ENCODE data around the gene EP400. TPM values are rescaled to one million over a fixed set of nuclear protein-coding genes. Genes with fewer than 3 reads are reported as not detected.

The EP400 gene
- total and polyA plus RNA-seq, 8 donors = 5.2 to 39.8 (median 21.6) TPM

DNA sequence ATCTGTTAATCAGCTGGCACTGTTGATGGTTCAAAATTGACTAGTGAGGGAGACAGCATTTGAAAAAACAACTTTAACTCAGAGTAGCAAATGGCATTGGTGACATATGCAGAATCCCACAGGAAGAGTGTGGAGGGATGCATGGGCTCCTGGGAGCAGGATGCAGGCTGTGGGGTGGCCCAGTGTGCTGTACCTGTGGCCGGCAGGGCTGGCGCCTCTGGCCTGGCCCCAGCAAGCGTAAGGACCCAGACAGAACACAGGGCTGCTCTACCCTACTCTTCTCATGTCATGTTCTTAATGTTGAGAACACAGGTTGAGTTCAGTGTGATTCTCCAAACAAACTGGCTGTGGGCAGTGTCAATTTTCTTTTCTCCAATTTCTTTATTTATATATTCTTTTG is 160.9 kb downstream of the EP400 start:
- H3K4me1 ChIP-seq = no peaks in the 10 kb centered on the region
- peaks cover 26 to 89% (median 85%) of the 10 kb centered on the region in 4 donors for H3K36me3 ChIP-seq
- H3K9me3 ChIP-seq = no peaks in the 10 kb centered on the region
- DNase-seq = no peak
- WGBS, 5 donors = 64 to 97% (median 90%) methylated on average over 3 of the region's 3 CpGs
- H3K27ac ChIP-seq = no peak overlapping the region
- no peaks in the 10 kb centered on the region for H3K27me3 ChIP-seq
- intact Hi-C loops (cut with DNase I; ENCODE audit: low total_unique reads) = no loop called here
- no peak for TF ChIP-seq POLR2A (IDR thresholded peaks at IDR 0.05)
- H3K4me3 ChIP-seq = no peak overlapping the region

DNA sequence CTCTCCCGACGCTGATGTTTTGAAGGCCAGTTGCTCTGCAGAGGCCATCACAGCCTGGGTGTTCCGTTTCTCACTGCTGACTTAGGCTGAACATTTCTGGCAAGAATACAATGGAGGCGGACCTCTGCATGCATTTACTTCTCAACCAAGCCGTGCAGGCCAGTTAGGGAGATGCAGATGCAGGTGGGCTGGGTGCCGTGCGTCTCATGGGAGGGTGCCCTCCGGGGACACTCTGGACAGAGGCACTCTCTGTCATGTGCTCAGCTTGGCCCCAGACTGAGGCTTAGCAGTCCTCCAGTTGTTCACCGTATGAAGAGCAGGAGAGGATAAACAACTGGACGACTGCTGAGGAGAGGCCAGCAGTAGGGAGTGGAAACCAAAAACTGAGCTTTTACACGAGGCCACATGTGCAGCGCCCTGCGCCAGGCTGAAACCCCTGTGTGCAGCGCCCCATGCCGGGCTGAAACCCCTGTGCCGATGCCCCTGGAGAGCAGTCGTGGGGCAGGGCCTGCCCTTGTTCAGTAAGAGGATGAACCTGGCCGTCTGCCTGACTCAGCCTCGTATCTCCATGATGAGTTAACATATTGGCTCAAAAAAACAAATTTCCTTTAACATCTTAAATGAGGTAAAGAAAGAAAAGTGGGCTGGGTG is 162.0 kb downstream of the EP400 start:
- no peak for DNase-seq
- TF ChIP-seq, protein P1, sequence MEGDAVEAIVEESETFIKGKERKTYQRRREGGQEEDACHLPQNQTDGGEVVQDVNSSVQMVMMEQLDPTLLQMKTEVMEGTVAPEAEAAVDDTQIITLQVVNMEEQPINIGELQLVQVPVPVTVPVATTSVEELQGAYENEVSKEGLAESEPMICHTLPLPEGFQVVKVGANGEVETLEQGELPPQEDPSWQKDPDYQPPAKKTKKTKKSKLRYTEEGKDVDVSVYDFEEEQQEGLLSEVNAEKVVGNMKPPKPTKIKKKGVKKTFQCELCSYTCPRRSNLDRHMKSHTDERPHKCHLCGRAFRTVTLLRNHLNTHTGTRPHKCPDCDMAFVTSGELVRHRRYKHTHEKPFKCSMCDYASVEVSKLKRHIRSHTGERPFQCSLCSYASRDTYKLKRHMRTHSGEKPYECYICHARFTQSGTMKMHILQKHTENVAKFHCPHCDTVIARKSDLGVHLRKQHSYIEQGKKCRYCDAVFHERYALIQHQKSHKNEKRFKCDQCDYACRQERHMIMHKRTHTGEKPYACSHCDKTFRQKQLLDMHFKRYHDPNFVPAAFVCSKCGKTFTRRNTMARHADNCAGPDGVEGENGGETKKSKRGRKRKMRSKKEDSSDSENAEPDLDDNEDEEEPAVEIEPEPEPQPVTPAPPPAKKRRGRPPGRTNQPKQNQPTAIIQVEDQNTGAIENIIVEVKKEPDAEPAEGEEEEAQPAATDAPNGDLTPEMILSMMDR (IDR thresholded peaks at IDR 0.05) = no peak
- TF ChIP-seq POLR2A (IDR thresholded peaks at IDR 0.05) (no peak), POLR2AphosphoS5 (IDR thresholded peaks at IDR 0.05) (no peak), EP300 (IDR thresholded peaks at IDR 0.05) (no peak)
- WGBS, 5 donors = 87 to 92% (median 90%) methylated on average over 19 of the region's 19 CpGs
- intact Hi-C loops (cut with DNase I; ENCODE audit: low total_unique reads) = no loop called here
- H3K27ac ChIP-seq = no peak overlapping the region
- H3K36me3 ChIP-seq = peaks cover 22 to 92% (median 90%) of the 10 kb centered on the region in 4 donors
- no peaks in the 10 kb centered on the region for H3K9me3 ChIP-seq
- H3K4me1 ChIP-seq = no peaks in the 10 kb centered on the region
- no peaks in the 10 kb centered on the region for H3K27me3 ChIP-seq
- no peak overlapping the region for H3K4me3 ChIP-seq

DNA sequence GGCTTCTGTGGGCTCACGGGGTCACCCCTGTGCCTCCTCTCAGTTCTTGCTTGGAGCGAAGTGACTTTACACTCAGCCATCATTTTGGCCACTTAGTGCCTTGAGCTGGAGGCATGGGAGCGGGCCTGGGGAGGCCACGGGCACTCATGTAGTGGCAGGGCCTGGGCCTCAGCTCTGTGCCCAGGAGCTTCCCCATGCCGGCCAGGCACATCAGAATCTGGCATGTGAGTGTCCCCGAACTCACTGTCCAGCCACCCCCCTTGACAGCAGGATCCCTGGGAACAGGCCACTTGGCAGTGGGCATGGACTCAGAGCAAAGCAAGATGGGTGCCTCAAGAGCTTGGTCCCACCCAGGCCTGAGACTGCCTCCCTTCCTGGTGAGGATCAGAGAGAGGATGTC is 164.9 kb downstream of the EP400 start:
- no peak for DNase-seq
- WGBS, 5 donors = 95 to 100% (median 96%) methylated on average over 4 to 6 of the region's 6 CpGs
- peaks cover 21 to 98% (median 95%) of the 10 kb centered on the region in 4 donors for H3K36me3 ChIP-seq
- no peak overlapping the region for H3K27ac ChIP-seq
- no peak for TF ChIP-seq POLR2A (IDR thresholded peaks at IDR 0.05)
- TF ChIP-seq POLR2AphosphoS5 (IDR thresholded peaks at IDR 0.05) = no peak
- TF ChIP-seq, protein P1 (IDR thresholded peaks at IDR 0.05) = no peak
- TF ChIP-seq EP300 (IDR thresholded peaks at IDR 0.05) = no peak
- H3K4me1 ChIP-seq = no peaks in the 10 kb centered on the region
- H3K4me3 ChIP-seq = no peak overlapping the region
- H3K9me3 ChIP-seq = no peaks in the 10 kb centered on the region
- intact Hi-C loops (cut with DNase I; ENCODE audit: low total_unique reads) = no loop called here
- H3K27me3 ChIP-seq = no peaks in the 10 kb centered on the region

DNA sequence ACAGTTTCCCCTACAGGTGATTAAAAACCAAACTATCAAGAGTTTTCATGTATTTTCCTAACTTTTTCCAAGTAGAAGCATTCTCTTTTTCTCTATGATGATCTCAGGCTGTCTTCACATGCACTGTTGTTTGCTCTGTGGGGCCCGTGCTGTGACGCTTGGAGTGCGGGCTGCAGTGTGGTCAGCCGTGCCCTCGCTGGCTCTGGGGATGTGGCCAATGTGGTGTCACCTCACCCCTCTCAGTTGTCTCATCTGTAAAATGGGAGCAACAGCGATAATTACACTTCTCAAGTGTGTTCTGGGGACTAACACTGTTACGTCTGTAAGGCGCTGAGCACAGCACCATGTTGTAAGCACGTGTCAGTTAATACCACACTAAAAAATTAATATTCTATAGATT is 165.8 kb downstream of the EP400 start:
- peaks cover 15 to 98% (median 95%) of the 10 kb centered on the region in 4 donors for H3K36me3 ChIP-seq
- WGBS, 5 donors = 85 to 95% (median 94%) methylated on average over 9 of the region's 9 CpGs
- intact Hi-C loops (cut with DNase I; ENCODE audit: low total_unique reads) = no loop called here

More for the DNA sequence above, 165.8 kb downstream of the EP400 start:
- TF ChIP-seq EP300 (IDR thresholded peaks at IDR 0.05) = no peak
- no peak for TF ChIP-seq POLR2AphosphoS5 (IDR thresholded peaks at IDR 0.05)
- TF ChIP-seq, protein P1 (IDR thresholded peaks at IDR 0.05) = no peak
- no peak for TF ChIP-seq POLR2A (IDR thresholded peaks at IDR 0.05)
- no peak for DNase-seq
- H3K4me3 ChIP-seq = no peak overlapping the region
- no peaks in the 10 kb centered on the region for H3K9me3 ChIP-seq
- no peaks in the 10 kb centered on the region for H3K27me3 ChIP-seq
- H3K4me1 ChIP-seq = no peaks in the 10 kb centered on the region
- no peak overlapping the region for H3K27ac ChIP-seq
